Tibial nerve (tissue), 4 donors: ENCODE measurements around the gene PRLR. TPM values are rescaled to one million over a fixed set of nuclear protein-coding genes. Genes with fewer than 3 reads are reported as not detected.

ENCODE experiments used
- DNase-seq, 2 donors: peaks; one replicate each; pipeline ENCODE4 v3.0.0-alpha.2; 2019; ENCODE audit warnings: low spot score in 2 of 2
- H3K27ac ChIP-seq, 4 donors: fragments of 200-600 bp; sonication (generic) in 3 of 4; one replicate each; pipeline ENCODE4 v1.5.1; 2017 to 2019; ENCODE audit warnings: mild to moderate bottlenecking in 1 of 4
- H3K27me3 ChIP-seq, 2 donors: fragments of 200-600 bp; sonication (generic) in 1 of 2; one replicate each; pipeline versions ENCODE4 v1.5.1 to v1.6.0; 2017 to 2019
- H3K36me3 ChIP-seq, 3 donors: fragments of 200-600 bp; sonication (generic); one replicate each; pipeline ENCODE4 v1.5.1; 2018 to 2019
- H3K4me1 ChIP-seq, 4 donors: fragments of 200-600 bp; sonication (generic) in 3 of 4; one replicate each; pipeline ENCODE4 v1.5.1; 2017 to 2019
- H3K4me3 ChIP-seq, 4 donors: fragments of 200-600 bp; sonication (generic) in 3 of 4; one replicate each; pipeline ENCODE4 v1.5.1; 2017 to 2019; ENCODE audit warnings: mild to moderate bottlenecking in 1 of 4, moderate library complexity in 1 of 4
- H3K9me3 ChIP-seq, 4 donors: fragments of 200-600 bp; sonication (generic) in 3 of 4; one replicate each; pipeline ENCODE4 v1.5.1; 2017 to 2019
- EP300 ChIP-seq, 2 donors: sonication (generic); formaldehyde crosslinking; IDR thresholded peaks; one replicate each; pipeline ENCODE4 v1.6.1; 2017; ENCODE audit warnings: antibody characterized with exemption in 2 of 2, mild to moderate bottlenecking in 1 of 2
- POLR2A ChIP-seq, 2 donors: fragments of 450-650 bp; IDR thresholded peaks; one replicate each; pipeline ENCODE4 v1.6.1; 2017; ENCODE audit warnings: antibody characterized with exemption in 2 of 2, mild to moderate bottlenecking in 2 of 2, moderate library complexity in 2 of 2
- WGBS, 2 donors: methylation state at CpG; one replicate each; pipeline ENCODE4 v1.1.5; 2018; 5-methylcytosine and 5-hydroxymethylcytosine counted together
- total RNA-seq, 4 donors: library from RNA; depleted of rRNA; stranded (reverse); fragments of >200 nt; gene quantifications; one replicate each; pipeline ENCODE4 v1.1.0, GENCODE V29; 2016
- TF ChIP-seq, protein P1 (sequence below), 5 experiments: fragments of 200-600 bp in 3 of 5; fragments of 450-650 bp in 2 of 5; sonication (generic) in 3 of 5; IDR thresholded peaks; one replicate each; pipeline ENCODE4 v1.5.1; 2016 to 2019; ENCODE audit warnings: antibody characterized with exemption in 5 of 5, mild to moderate bottlenecking in 3 of 5, moderate library complexity in 2 of 5

The PRLR gene
- 1 to 10 TPM in 3 of 4 donors, under 1 TPM in 1; 0.84 to 5.3 (median 4.0) TPM for total RNA-seq

- TF ChIP-seq POLR2A (IDR thresholded peaks at IDR 0.05) (no peak), EP300 (IDR thresholded peaks at IDR 0.05) (peak in 1 of 2 donors; percentile 44)
- TF ChIP-seq, protein P1, sequence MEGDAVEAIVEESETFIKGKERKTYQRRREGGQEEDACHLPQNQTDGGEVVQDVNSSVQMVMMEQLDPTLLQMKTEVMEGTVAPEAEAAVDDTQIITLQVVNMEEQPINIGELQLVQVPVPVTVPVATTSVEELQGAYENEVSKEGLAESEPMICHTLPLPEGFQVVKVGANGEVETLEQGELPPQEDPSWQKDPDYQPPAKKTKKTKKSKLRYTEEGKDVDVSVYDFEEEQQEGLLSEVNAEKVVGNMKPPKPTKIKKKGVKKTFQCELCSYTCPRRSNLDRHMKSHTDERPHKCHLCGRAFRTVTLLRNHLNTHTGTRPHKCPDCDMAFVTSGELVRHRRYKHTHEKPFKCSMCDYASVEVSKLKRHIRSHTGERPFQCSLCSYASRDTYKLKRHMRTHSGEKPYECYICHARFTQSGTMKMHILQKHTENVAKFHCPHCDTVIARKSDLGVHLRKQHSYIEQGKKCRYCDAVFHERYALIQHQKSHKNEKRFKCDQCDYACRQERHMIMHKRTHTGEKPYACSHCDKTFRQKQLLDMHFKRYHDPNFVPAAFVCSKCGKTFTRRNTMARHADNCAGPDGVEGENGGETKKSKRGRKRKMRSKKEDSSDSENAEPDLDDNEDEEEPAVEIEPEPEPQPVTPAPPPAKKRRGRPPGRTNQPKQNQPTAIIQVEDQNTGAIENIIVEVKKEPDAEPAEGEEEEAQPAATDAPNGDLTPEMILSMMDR (IDR thresholded peaks at IDR 0.05), result no peak
- WGBS, 2 donors, result 1 to 3% methylated on average over 42 of the region's 42 CpGs
- peak within 1 kb of the TSS in 2 of 4 donors; percentile 46 to 52 for H3K27ac ChIP-seq
- DNase-seq, result peak in 1 of 2 donors; percentile 22
- no peaks in the 10 kb centered on the region for H3K36me3 ChIP-seq
- peaks cover 0 to 15% (median 6%) of the 10 kb centered on the region in 4 donors for H3K4me1 ChIP-seq
- H3K4me3 ChIP-seq, result peak within 1 kb of the TSS; percentile 16 to 65 (median 53)
- no peaks in the 10 kb centered on the region for H3K9me3 ChIP-seq
- H3K27me3 ChIP-seq, result no peaks in the 10 kb centered on the region
Measured at GRCh38 chr5:35230038-35230611, at the start of gene PRLR. Gene PRLR, minus strand, starts transcription at chr5:35230487. Its CDS starts 140,867 bp downstream, at chr5:35089620.

DNA sequence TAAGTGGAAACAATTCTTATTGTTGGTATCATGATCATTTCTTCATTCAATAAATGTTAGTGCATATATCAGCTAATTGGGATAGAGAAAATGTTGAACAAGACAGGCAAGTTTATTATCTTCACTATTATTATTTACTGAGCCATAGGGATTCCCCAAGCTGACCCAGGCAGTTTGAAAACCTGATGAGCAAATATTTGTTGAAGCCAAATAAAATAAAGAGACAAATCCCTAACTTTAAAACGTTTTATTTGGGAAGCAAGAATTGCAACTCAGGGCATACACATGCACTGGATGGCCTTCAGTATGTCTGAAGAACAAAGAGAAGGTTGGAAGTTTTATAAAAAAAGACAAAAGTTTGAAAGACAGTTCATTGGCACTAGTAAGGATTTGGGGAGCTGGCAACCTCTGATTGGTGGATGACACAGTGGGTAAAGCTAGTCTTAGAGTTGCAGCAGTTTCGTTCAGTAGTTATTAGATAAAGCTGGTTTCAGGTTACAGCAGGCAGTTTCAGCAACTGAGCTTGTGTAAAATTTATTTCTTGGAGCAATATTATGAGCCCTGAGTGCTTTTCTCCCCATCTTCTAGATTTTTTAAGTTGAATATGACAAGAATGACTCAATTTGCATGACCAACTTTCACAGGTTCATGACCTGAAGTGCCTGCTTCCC, 44.7 kb upstream of the PRLR start:
- H3K4me3 ChIP-seq, result no peak overlapping the region
- no peak overlapping the region for H3K27ac ChIP-seq
- TF ChIP-seq POLR2A (IDR thresholded peaks at IDR 0.05), result no peak
- TF ChIP-seq EP300 (IDR thresholded peaks at IDR 0.05), result no peak
- TF ChIP-seq, protein P1 (IDR thresholded peaks at IDR 0.05), result no peak
- H3K27me3 ChIP-seq, result no peaks in the 10 kb centered on the region
- H3K36me3 ChIP-seq, result no peaks in the 10 kb centered on the region
- no peak for DNase-seq
- WGBS, 2 donors, result 33 to 38% methylated on average over 2 of the region's 2 CpGs
- no peaks in the 10 kb centered on the region for H3K4me1 ChIP-seq
- H3K9me3 ChIP-seq, result peaks cover 0 to 11% (median 0%) of the 10 kb centered on the region in 4 donors

DNA sequence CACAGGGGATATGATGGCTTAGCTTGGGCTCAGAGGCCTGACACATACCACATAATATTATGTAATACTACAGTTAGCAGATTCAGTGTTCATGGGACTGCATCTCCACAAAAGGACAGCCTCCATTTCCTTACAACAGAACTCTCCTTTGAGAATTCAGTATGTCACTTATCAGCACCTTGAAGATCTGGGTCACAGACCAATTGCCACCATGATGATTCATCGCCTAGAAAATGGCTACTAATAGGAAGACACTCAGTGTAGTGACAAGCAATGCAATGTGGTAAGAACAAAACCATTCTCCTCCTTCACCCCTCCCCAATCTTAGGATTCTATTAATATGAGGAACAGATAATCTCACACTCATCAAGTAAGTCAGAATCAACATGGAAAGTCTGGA, 38.7 kb upstream of the PRLR start:
- 82 to 100% methylated on average over 1 of the region's 1 CpG for WGBS, 2 donors

DNA sequence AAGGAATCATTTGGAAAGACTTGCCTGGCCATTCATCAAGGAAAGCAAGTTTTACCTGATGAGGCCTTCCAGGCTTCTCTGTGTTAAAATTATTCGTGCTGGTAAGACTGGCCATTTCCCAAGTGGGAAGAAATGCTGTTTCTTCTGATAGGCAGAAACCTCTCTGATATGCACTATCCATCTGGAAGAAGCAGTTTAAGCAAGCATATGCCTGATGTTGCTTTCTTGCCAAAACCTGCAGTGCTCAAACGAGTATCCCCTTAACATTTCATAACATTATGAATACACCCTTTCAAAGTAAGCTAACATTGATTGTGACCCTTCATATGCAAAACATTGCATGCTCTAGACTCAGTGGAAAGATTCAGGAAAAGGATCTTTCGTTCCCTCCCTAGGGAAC, 36.0 kb upstream of the PRLR start:
- no peaks in the 10 kb centered on the region for H3K4me1 ChIP-seq
- DNase-seq, result no peak
- no peaks in the 10 kb centered on the region for H3K27me3 ChIP-seq
- H3K9me3 ChIP-seq, result peaks cover 0 to under 1% (median 0%) of the 10 kb centered on the region in 4 donors
- no peak overlapping the region for H3K4me3 ChIP-seq
- WGBS, 2 donors, result 36 to 40% methylated on average over 3 of the region's 3 CpGs
- no peak for TF ChIP-seq POLR2A (IDR thresholded peaks at IDR 0.05)
- no peak for TF ChIP-seq EP300 (IDR thresholded peaks at IDR 0.05)
- TF ChIP-seq, protein P1 (IDR thresholded peaks at IDR 0.05), result no peak
- H3K27ac ChIP-seq, result no peak overlapping the region
- H3K36me3 ChIP-seq, result no peaks in the 10 kb centered on the region

More for the DNA sequence above, 38.7 kb upstream of the PRLR start:
- no peaks in the 10 kb centered on the region for H3K9me3 ChIP-seq
- TF ChIP-seq EP300 (IDR thresholded peaks at IDR 0.05) (no peak), POLR2A (IDR thresholded peaks at IDR 0.05) (no peak)
- TF ChIP-seq, protein P1 (IDR thresholded peaks at IDR 0.05), result no peak
- no peaks in the 10 kb centered on the region for H3K36me3 ChIP-seq
- no peaks in the 10 kb centered on the region for H3K27me3 ChIP-seq
- no peak for DNase-seq
- H3K4me3 ChIP-seq, result no peak overlapping the region
- no peak overlapping the region for H3K27ac ChIP-seq
- no peaks in the 10 kb centered on the region for H3K4me1 ChIP-seq

GRCh38 chr5:35264509-35264908, 34.2 kb upstream of the PRLR start:
- TF ChIP-seq EP300 (IDR thresholded peaks at IDR 0.05) (no peak), POLR2A (IDR thresholded peaks at IDR 0.05) (no peak)
- TF ChIP-seq, protein P1 (IDR thresholded peaks at IDR 0.05), result no peak
- 96% methylated on average over 2 of the region's 2 CpGs for WGBS, 2 donors
- no peak for DNase-seq
- Histone ChIP-seq H3K27me3 (no peaks in the 10 kb centered on the region), H3K9me3 (peaks cover 0 to 3% (median 0%) of the 10 kb centered on the region in 4 donors), H3K4me1 (no peaks in the 10 kb centered on the region), H3K36me3 (no peaks in the 10 kb centered on the region), H3K4me3 (no peak overlapping the region), H3K27ac (no peak overlapping the region)
